ENCODE measurements around the gene ADAMTS19. TPM values are rescaled to one million over a fixed set of nuclear protein-coding genes. Genes with fewer than 3 reads are reported as not detected.
"Not testable (repeated sequence)": the region's sequence is repeated elsewhere in the genome, so short reads cannot be mapped to it uniquely, and the experiment has no call there.

The ADAMTS19 gene
- not detected in 2 replicates for total RNA-seq
- polyA plus RNA-seq (2012) = not detected

GRCh38 chr5:129459777-129460671 is at the start of gene ADAMTS19:
Gene ADAMTS19, plus strand, starts transcription at chr5:129460298. Its CDS starts 94 bp downstream, at chr5:129460392.
- DNase-seq (ENCODE audit: low read depth) = peak; percentile 40

GRCh38 chr5:129410488-129410887 is 49.6 kb upstream of the ADAMTS19 start:
- DNase-seq (ENCODE audit: low read depth) = peak; percentile 2

GRCh38 chr5:129412721-129413120 is 47.4 kb upstream of the ADAMTS19 start:
- DNase-seq (ENCODE audit: low read depth) = no peak

- no peak for DNase-seq (ENCODE audit: low read depth)
These were observed 46.5 kb upstream of the ADAMTS19 start for GRCh38 chr5:129413570-129413969.

GRCh38 chr5:129419292-129419691 is 40.8 kb upstream of the ADAMTS19 start:
- no peak for DNase-seq (ENCODE audit: low read depth)

- no peak for DNase-seq (ENCODE audit: low read depth)
These were observed 35.1 kb upstream of the ADAMTS19 start for GRCh38 chr5:129425031-129425430.

- DNase-seq (ENCODE audit: low read depth) = no peak
These were observed 34.0 kb upstream of the ADAMTS19 start for GRCh38 chr5:129426071-129426470.

- DNase-seq (ENCODE audit: low read depth) = not testable (repeated sequence)
These were observed 31.5 kb upstream of the ADAMTS19 start for GRCh38 chr5:129428636-129429035.

GRCh38 chr5:129431406-129431805 is 28.7 kb upstream of the ADAMTS19 start:
- no peak for DNase-seq (ENCODE audit: low read depth)

GRCh38 chr5:129438322-129438721 is 21.8 kb upstream of the ADAMTS19 start:
- DNase-seq (ENCODE audit: low read depth) = no peak

- DNase-seq (ENCODE audit: low read depth) = no peak
These were observed 19.7 kb upstream of the ADAMTS19 start for GRCh38 chr5:129440424-129440823.

GRCh38 chr5:129441096-129441495 is 19.0 kb upstream of the ADAMTS19 start:
- no peak for DNase-seq (ENCODE audit: low read depth)

- no peak for DNase-seq (ENCODE audit: low read depth)
These were observed 14.7 kb upstream of the ADAMTS19 start for GRCh38 chr5:129445379-129445778.

GRCh38 chr5:129447968-129448367 is 12.1 kb upstream of the ADAMTS19 start:
- DNase-seq (ENCODE audit: low read depth) = no peak

- no peak for DNase-seq (ENCODE audit: low read depth)
These were observed 11.4 kb upstream of the ADAMTS19 start for GRCh38 chr5:129448654-129449053.

- DNase-seq (ENCODE audit: low read depth) = no peak
These were observed 5.6 kb upstream of the ADAMTS19 start for GRCh38 chr5:129454461-129454860.

- DNase-seq (ENCODE audit: low read depth) = no peak
These were observed 685 bp upstream of the ADAMTS19 start for GRCh38 chr5:129459450-129459776.

GRCh38 chr5:129460672-129460935 is 506 bp downstream of the ADAMTS19 start:
- DNase-seq (ENCODE audit: low read depth) = peak; percentile 5

- DNase-seq (ENCODE audit: low read depth) = peak; percentile 7
These were observed 1.0 kb downstream of the ADAMTS19 start for GRCh38 chr5:129460936-129461710.

- DNase-seq (ENCODE audit: low read depth) = no peak
These were observed 1.7 kb downstream of the ADAMTS19 start for GRCh38 chr5:129461711-129462332.

- no peak for DNase-seq (ENCODE audit: low read depth)
These were observed 5.8 kb downstream of the ADAMTS19 start for GRCh38 chr5:129465776-129466344.

- DNase-seq (ENCODE audit: low read depth) = no peak
These were observed 14.4 kb downstream of the ADAMTS19 start for GRCh38 chr5:129474544-129474943.

All from myocyte (in vitro differentiated cells).